Nasal cavity respiratory epithelium epithelial cell of viscerocranial mucosa (primary cell): ENCODE data around the gene DRD3. TPM values are rescaled to one million over a fixed set of nuclear protein-coding genes. Genes with fewer than 3 reads are reported as not detected.

Experiments
- total RNA-seq: library from RNA; depleted of rRNA; stranded (reverse); fragments of >200 nt; gene quantifications from 2 replicates; pipeline ENCODE4 v1.2.3, GENCODE V29; 2014

Gene DRD3
- not detected in 2 replicates for total RNA-seq

DNA sequence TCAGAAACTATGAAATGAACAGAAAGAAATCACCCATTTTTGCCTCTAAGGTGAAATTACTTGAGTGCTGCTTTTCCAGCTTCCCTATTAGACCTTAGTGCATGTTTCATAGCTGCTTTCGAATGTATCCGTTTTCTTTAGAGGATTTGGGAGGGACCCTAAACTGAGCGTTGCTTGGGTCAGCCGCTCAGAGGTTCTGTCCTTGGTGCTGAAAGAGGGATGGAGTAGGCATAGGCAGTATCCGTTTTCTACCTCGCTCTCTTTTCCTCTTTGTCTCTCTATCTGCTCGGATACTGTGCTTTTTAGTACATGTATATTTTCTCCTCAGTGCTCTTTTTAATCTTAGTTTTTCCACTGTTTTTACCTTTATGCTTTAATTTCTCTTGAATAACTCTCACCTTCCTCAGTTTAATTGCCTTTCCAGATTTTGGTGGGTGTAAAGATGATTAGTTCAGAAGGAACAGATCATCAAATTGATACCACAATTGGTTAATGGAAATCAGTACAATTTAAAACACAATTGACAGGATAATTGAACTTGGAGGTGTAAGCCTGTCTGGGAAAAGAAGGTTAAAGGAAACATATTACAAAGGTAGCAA lies at the start of gene DRD3:
TSS of gene DRD3 (minus strand) at position 283 of the 599 bp plus-strand sequence. CDS start 7,060 bp downstream, outside the sequence.

Other genes starting within 250 kb of the DRD3 start
- gene ZDHHC23, start 231.0 kb downstream of the DRD3 start, total RNA-seq = 1.7 and 2.4 TPM in 2 replicates
- gene CCDC191, start 122.5 kb downstream of the DRD3 start, total RNA-seq = 1.0 and 2.8 TPM in 2 replicates
- 30.1 and 36.7 TPM in 2 replicates for gene QTRT2, start 122.3 kb downstream of the DRD3 start, total RNA-seq
- gene ZNF80, start 58.5 kb upstream of the DRD3 start, total RNA-seq = not detected in 2 replicates
- not detected in 2 replicates for gene TIGIT, start 115.0 kb upstream of the DRD3 start, total RNA-seq